HTERT RPE-1 (cell line): ENCODE data around the gene MAPKAP1.

Experiments used
- in situ Hi-C: fragments of 300-500 bp; cut with MboI; formaldehyde crosslinking; loops from 4 replicates; pipeline ENCODE4 v1.14.3; 2020; ENCODE audit warnings: low sequenced_read_pairs

MAPKAP1 gene

DNA sequence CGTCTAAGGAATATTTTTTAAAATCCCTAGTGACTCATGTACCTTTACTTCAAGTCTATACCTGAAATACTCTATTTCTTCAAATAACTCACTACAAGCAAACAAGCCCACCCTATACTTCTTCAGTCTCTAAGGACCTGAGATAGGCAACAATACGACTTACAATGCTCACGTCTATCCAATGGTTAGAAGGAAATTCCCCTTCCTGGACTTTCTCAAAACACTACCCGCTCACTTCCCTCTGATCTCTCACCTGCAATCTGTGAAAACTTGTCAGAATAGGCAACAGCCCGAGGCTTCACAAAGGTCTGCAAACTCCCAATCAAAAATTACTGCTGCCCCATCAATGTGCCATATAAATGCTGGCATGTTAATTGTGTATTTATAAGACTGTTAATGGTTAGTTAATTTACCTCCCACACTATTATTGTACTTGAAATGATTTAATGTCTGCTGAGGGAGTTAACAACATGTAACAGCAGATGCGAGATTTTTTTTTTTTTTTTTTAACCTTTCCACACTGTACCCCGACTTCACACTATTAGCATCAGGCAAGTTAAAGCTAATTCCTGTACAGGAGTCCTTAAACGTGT lies 27.3 kb downstream of the MAPKAP1 start:
- in situ Hi-C loops = no loop called here

DNA sequence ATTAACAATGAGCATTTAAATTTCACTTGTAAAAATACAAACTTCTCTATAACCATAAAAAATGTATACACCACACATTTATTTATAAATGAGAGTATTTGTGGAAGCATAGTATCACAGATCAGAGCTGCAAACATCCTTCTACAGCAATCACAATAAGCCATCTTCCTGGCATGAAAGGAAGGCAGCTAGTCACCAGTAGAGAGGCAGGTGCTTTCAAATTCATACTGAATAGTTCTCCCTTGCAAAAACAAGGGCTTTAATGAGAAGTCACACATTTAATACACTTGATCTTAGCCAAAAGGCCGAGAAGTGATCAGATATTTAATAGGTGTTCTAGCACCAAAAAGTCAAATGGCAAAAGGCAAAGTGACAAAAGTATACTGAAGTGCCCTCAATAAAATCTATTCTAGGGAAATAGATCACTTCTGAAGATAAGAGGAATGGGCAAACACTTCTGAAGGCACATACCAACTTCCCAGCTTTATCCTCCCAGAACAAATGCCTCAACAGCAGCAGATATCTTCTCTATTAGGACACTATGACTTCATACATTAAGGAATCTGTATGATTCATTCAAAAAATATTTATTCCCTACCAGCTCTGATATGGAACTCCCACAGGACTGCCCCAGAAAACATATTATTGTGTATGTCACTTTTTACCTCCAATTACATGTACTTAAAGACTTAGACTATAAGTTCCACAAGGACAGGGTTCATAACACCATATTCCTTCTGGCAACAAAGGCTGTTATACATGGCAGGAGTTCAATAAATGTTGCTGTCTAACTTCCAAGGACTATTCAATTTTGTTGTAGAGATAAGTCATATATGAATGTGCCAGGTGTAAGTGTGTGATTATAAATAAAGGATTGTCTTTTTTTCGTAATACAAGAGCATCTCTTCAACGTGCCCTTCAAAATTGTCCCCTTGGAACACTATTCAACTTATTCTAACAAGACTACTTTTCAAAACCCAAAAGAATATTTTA lies 31.7 kb downstream of the MAPKAP1 start:
- in situ Hi-C loops = no loop called here

- in situ Hi-C loops = no loop called here
These were observed 34.1 kb downstream of the MAPKAP1 start for GRCh38 chr9:125672876-125673275.

DNA sequence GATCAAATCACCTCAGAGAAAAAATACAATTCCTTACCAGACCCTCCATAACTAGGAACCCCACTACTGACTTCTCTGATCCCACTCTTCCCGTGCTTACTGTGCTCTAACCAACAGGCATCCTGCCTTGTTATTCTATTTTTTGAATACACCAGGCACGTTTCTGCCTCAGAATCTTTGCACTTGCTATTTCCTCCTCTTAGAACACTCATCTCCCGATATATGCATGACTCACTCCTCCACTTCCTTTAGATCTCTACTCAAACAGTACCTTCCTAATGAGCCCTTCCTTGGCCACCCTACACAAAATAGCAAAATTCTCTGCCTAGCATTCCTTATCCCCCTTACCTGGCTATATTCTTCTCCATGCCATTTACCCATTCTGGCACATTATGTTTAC lies 43.9 kb downstream of the MAPKAP1 start:
- in situ Hi-C loops = no loop called here

- in situ Hi-C loops = no loop called here
These were observed 46.5 kb downstream of the MAPKAP1 start for GRCh38 chr9:125660557-125660956.

- in situ Hi-C loops = no loop called here
These were observed 47.1 kb downstream of the MAPKAP1 start for GRCh38 chr9:125659954-125660353.

DNA sequence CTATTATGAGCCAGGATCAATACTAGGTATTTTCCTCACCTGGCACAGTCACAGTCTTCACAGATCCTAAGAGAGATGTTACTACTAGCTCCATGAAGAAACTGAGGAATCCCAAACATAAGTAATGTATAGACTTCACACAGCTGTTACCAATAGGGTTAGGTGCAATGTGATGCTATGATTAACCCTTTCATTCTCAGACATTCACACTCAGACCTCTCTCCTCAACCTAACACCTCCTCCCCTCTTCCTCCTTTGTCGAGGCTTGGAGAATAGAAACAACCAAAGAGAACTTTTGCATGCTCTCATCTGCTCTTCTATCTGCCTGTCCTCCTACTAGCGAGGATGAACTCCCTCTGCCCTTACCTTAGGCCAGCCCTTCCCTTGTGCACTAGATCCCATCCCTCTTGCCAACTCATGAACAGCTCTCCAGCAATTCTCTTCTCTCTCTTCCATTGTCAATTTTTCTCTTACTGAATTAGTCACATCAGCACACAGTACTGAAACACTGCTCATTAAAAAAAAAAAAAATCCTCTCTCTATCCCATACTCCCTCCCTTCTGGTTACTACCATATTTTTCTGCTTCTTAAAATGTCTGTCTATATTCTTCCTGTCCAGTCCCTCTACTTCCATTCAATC lies 47.7 kb downstream of the MAPKAP1 start:
- in situ Hi-C loops = no loop called here

- in situ Hi-C loops = no loop called here
These were observed 50.4 kb downstream of the MAPKAP1 start for GRCh38 chr9:125656560-125656959.

- in situ Hi-C loops = no loop called here
These were observed 51.2 kb downstream of the MAPKAP1 start for GRCh38 chr9:125655691-125656410.

GRCh38 chr9:125655066-125655633 lies 51.9 kb downstream of the MAPKAP1 start:
- in situ Hi-C loops = no loop called here

DNA sequence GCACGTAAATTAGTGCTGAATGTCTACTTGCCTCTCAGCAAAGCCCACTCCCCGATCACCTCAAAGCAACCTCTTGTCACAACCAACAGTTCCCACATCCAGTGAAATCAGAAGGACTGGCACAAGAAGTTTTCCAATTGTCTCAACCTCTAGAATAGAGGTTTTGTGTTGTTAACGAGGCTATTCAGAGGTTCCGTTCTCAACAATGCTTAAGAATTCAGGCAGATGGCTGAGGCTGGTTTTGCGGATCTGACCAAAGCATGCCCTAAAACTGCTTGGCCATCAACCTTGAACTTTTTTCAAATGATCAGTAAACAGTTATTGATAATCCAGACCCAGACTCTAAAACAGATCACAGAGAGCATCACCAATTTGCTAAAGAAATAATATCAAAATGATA lies 52.9 kb downstream of the MAPKAP1 start:
- in situ Hi-C loops = no loop called here

GRCh38 chr9:125653325-125653724 lies 53.7 kb downstream of the MAPKAP1 start:
- in situ Hi-C loops = no loop called here

- in situ Hi-C loops = no loop called here
These were observed 54.2 kb downstream of the MAPKAP1 start for GRCh38 chr9:125652759-125653158.

DNA sequence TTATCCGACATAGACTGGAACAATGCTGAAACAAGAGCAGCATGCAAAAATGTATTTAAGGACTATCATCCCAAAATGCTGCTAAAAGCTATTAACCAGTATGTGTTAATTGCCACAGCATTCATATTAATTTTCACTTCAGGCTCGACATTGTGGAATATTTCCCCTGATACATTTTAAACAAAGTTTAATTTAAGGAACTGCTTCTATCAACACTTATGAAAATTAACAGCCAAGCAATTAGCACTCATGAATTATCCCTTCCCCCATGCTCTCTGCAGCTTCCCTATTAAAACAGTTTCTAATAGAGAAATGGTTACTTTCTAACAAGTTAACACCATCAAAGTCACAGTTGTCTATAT lies 54.8 kb downstream of the MAPKAP1 start:
- in situ Hi-C loops = no loop called here

GRCh38 chr9:125651576-125652232 lies 55.3 kb downstream of the MAPKAP1 start:
- in situ Hi-C loops = no loop called here

DNA sequence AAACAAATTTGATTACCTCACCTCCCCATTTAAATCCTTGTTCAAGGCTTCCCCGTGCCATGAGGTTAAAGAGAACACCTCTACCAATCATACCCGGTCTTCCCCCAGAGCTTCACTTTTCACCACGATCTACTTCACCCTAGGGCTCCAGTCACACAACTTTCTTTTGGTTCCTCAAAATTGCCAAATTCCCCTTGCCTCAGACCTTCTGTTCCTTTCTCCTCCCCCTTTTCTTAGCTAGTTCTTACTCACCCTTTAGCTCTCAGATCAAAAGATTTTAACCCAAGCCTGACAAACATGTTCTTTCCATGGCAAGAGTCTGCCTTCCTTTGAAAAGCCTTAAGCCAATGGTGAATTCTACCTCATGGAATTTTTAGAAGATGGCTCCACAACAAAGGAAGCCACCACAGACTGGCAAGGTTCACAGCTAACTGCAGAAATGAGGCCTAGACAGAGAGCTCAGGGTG lies 56.7 kb downstream of the MAPKAP1 start:
- in situ Hi-C loops = no loop called here

GRCh38 chr9:125649826-125650225 lies 57.2 kb downstream of the MAPKAP1 start:
- in situ Hi-C loops = no loop called here

DNA sequence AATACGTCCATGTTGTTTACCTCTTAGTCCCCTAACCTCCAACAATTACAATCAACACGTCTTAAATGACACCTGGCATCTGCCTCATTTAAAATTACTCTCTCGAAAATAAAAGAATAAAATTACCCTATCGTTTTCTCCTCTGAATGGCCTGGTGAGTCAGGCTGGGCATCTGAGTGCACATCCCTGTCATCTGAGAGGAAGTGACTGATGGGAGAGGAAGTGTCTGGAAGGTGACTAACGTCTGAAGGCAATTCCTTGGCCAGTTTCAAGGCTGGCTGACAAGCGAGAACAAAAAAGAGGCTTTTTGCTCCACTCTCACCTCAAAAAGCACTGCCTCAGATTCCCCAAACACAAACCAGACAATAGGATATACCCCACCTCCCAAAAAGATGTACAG lies 57.7 kb downstream of the MAPKAP1 start:
- in situ Hi-C loops = no loop called here

DNA sequence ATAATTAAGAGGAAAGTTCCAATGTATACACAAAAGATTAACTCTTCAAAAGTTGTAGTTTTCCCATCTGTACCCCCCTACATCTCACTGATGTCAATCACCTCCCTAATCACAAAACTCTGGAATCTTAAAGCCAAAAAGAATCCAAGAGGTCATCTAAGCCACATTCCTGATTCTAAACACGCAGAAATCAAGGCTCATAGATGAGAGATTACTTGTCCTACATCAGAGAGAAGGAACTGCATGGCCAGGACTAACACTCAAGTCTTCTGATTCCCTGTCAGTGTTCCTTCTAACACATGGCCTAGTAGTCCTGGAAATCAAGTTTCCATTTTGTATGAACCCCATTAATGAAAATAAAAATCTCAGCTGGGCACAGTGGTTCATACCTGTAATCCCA lies 58.7 kb downstream of the MAPKAP1 start:
- in situ Hi-C loops = no loop called here

DNA sequence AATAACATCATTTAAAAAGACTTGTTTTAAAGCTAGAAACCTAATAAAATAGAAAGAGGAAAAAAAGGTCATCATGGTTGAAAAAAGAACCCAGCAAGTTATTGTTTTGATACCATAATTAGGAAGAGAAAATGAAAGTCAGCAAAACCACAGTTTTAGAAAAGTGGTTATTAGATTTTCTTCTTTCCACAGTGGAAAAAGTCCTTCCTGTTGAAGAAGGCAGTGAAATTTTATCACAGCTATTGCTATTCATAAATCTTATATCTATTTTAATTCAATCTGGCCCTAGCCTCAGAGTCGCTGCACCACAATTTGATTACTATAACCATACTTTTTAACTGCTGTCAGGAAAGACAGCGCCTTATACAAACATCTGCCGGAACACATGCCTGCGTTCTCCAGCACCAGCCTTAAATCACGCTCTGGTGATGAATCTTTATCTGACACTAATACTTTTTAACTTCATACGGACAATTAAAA lies 60.3 kb downstream of the MAPKAP1 start:
- in situ Hi-C loops = no loop called here
